HG02884 (cell line): Measurements from ENCODE around the gene MXI1.
"Not testable (repeated sequence)": the region's sequence is repeated elsewhere in the genome, so short reads cannot be mapped to it uniquely, and the experiment has no call there.

ENCODE experiments used
- ATAC-seq: cut with Tn5 transposase; IDR thresholded peaks from one replicate; pipeline ENCODE4 v1.9.1; 2021; ENCODE audit warnings: mild to moderate bottlenecking, moderate library complexity; ENCODE audit not compliant: unreplicated experiment

The MXI1 gene

GRCh38 chr10:110237894-110238480 is 30.6 kb downstream of the MXI1 start:
- no peak for ATAC-seq

GRCh38 chr10:110239892-110240291 is 32.5 kb downstream of the MXI1 start:
- ATAC-seq, result no peak

GRCh38 chr10:110241407-110241806 is 34.0 kb downstream of the MXI1 start:
- ATAC-seq, result peak; percentile 72

- peak; percentile 25 for ATAC-seq
These were observed 34.4 kb downstream of the MXI1 start for GRCh38 chr10:110241841-110242240.

GRCh38 chr10:110242511-110242910 is 35.1 kb downstream of the MXI1 start:
- ATAC-seq, result no peak

- ATAC-seq, result no peak
These were observed 37.1 kb downstream of the MXI1 start for GRCh38 chr10:110244550-110244949.

- ATAC-seq, result not testable (repeated sequence)
These were observed 40.4 kb downstream of the MXI1 start for GRCh38 chr10:110247833-110248232.

GRCh38 chr10:110249489-110249888 is 42.1 kb downstream of the MXI1 start:
- ATAC-seq, result peak; percentile 56

GRCh38 chr10:110251392-110251791 is 44.0 kb downstream of the MXI1 start:
- ATAC-seq, result peak; percentile 80

- no peak for ATAC-seq
These were observed 44.7 kb downstream of the MXI1 start for GRCh38 chr10:110252151-110252550.

GRCh38 chr10:110254467-110254866 is 47.1 kb downstream of the MXI1 start:
- ATAC-seq, result no peak

- ATAC-seq, result no peak
These were observed 51.1 kb downstream of the MXI1 start for GRCh38 chr10:110258542-110258941.

- no peak for ATAC-seq
These were observed 51.9 kb downstream of the MXI1 start for GRCh38 chr10:110259317-110259716.

GRCh38 chr10:110260746-110261477 is 53.5 kb downstream of the MXI1 start:
- no peak for ATAC-seq

- no peak for ATAC-seq
These were observed 55.8 kb downstream of the MXI1 start for GRCh38 chr10:110263164-110263563.

- ATAC-seq, result no peak
These were observed 58.3 kb downstream of the MXI1 start for GRCh38 chr10:110265573-110266193.

GRCh38 chr10:110267276-110267675 is 59.9 kb downstream of the MXI1 start:
- ATAC-seq, result no peak

- ATAC-seq, result no peak
These were observed 61.0 kb downstream of the MXI1 start for GRCh38 chr10:110268442-110268841.

GRCh38 chr10:110268971-110269370 is 61.6 kb downstream of the MXI1 start:
- ATAC-seq, result no peak

- no peak for ATAC-seq
These were observed 62.2 kb downstream of the MXI1 start for GRCh38 chr10:110269374-110270318.

- not testable (repeated sequence) for ATAC-seq
These were observed 65.6 kb downstream of the MXI1 start for GRCh38 chr10:110272995-110273394.
